H1 (cell line): ENCODE results near the gene ZNF746.

Source experiments
- CHD1 ChIP-seq: IDR thresholded peaks from 2 replicates; pipeline ENCODE4 v1.6.1; 2012; ENCODE audit warnings: low read depth, low read length, improper control_type of control experiment
- EP300 ChIP-seq, 2 experiments: IDR thresholded peaks; 1 replicate in 1 of 2; 2 replicates in 1 of 2; pipeline ENCODE4 v1.6.1; 2011 to 2012; ENCODE audit warnings: low read depth in 2 of 2, low read length in 2 of 2, mild to moderate bottlenecking in 2 of 2, borderline replicate concordance in 1 of 2, inconsistent platforms in 1 of 2, moderate library complexity in 1 of 2
- EZH2 ChIP-seq: fragments of 200-600 bp; sonication (generic); IDR thresholded peaks from 2 replicates; pipeline ENCODE4 v1.7.1; 2012; ENCODE audit warnings: low read depth, mild to moderate bottlenecking, moderate library complexity, low read length, inconsistent platforms; ENCODE audit not compliant: severe bottlenecking
- GABPA ChIP-seq: IDR thresholded peaks from 2 replicates; pipeline ENCODE4 v1.6.1; 2011; ENCODE audit warnings: mild to moderate bottlenecking, low read length, moderate library complexity, borderline replicate concordance; ENCODE audit not compliant: insufficient read depth
- JUN ChIP-seq: IDR thresholded peaks from 2 replicates; pipeline ENCODE4 v1.6.1; 2011; ENCODE audit warnings: low read depth, mild to moderate bottlenecking, improper control_type of control experiment, low read length
- JUND ChIP-seq: IDR thresholded peaks from 2 replicates; pipeline ENCODE4 v1.6.1; 2011; ENCODE audit warnings: mild to moderate bottlenecking, improper control_type of control experiment, low read length
- POLR2A ChIP-seq, 2 experiments: IDR thresholded peaks; 1 replicate in 1 of 2; 2 replicates in 1 of 2; pipeline ENCODE4 v1.6.1; 2011; ENCODE audit warnings: low read depth in 2 of 2, low read length in 2 of 2, mild to moderate bottlenecking in 2 of 2; ENCODE audit errors: control extremely low read depth in 1 of 2
- RBBP5 ChIP-seq: IDR thresholded peaks from 2 replicates; pipeline ENCODE4 v1.7.1; 2012; ENCODE audit warnings: low read depth, mild to moderate bottlenecking, inconsistent platforms, low read length, moderate library complexity, borderline replicate concordance
- SRF ChIP-seq: IDR thresholded peaks from 2 replicates; pipeline ENCODE4 v1.6.1; 2011; ENCODE audit warnings: mild to moderate bottlenecking, low read depth, low read length, moderate library complexity
- TF ChIP-seq, protein P1 (sequence below), 3 experiments: IDR thresholded peaks; 1 replicate in 2 of 3; 2 replicates in 1 of 3; pipeline versions ENCODE4 v1.5.1 to v1.6.1; 2011; ENCODE audit warnings: low read length in 3 of 3, mild to moderate bottlenecking in 3 of 3, inconsistent platforms in 2 of 3, low read depth in 1 of 3, moderate library complexity in 1 of 3; ENCODE audit not compliant: insufficient read depth in 1 of 3; ENCODE audit errors: control extremely low read depth in 1 of 3
- TF ChIP-seq, protein P2 (sequence below): IDR thresholded peaks from 2 replicates; pipeline ENCODE4 v1.6.1; 2012; ENCODE audit warnings: inconsistent platforms

DNA sequence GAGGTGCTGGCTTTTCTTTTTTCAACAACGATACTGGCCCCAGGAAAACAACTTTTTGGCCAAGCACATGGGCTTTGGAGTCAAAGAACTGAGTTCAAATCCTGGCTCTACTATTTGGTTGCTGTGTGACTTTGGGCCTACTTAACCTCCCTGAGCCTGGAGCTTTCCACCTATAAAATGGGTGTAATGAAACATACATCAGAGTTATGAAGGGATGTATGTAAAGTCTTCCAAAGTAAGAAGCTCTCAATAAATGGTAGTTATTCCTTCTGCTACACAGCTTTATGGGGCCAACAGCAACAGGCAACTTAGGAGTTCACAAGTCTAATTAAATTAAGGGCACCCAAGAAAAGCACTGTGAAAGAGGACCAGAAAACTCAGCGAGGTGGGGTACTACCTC, 69.7 kb downstream of the ZNF746 start:
- TF ChIP-seq JUND (no peak), JUN (no peak), EP300 (IDR thresholded peaks at IDR 0.05; ENCODE audit: borderline replicate concordance in 1 of 2, low read depth in 2 of 2, low read length in 2 of 2) (no peak), GABPA (no peak), POLR2A (IDR thresholded peaks at IDR 0.05; ENCODE audit: control extremely low read depth in 1 of 2, low read depth in 2 of 2, low read length in 2 of 2) (no peak), EZH2 (no peak), SRF (no peak), CHD1 (no peak), RBBP5 (no peak)
- TF ChIP-seq, protein P1, sequence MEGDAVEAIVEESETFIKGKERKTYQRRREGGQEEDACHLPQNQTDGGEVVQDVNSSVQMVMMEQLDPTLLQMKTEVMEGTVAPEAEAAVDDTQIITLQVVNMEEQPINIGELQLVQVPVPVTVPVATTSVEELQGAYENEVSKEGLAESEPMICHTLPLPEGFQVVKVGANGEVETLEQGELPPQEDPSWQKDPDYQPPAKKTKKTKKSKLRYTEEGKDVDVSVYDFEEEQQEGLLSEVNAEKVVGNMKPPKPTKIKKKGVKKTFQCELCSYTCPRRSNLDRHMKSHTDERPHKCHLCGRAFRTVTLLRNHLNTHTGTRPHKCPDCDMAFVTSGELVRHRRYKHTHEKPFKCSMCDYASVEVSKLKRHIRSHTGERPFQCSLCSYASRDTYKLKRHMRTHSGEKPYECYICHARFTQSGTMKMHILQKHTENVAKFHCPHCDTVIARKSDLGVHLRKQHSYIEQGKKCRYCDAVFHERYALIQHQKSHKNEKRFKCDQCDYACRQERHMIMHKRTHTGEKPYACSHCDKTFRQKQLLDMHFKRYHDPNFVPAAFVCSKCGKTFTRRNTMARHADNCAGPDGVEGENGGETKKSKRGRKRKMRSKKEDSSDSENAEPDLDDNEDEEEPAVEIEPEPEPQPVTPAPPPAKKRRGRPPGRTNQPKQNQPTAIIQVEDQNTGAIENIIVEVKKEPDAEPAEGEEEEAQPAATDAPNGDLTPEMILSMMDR (IDR thresholded peaks at IDR 0.05; ENCODE audit: control extremely low read depth in 1 of 3, insufficient read depth in 1 of 3, low read depth in 1 of 3, low read length in 3 of 3) = no peak
- TF ChIP-seq, protein P2, sequence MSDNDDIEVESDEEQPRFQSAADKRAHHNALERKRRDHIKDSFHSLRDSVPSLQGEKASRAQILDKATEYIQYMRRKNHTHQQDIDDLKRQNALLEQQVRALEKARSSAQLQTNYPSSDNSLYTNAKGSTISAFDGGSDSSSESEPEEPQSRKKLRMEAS = no peak
